GM19023 (cell line): ENCODE measurements around the gene ANKRD12.

Experiments
- ATAC-seq: cut with Tn5 transposase; IDR thresholded peaks from one replicate; pipeline ENCODE4 v1.9.1; 2021; ENCODE audit warnings: mild to moderate bottlenecking, moderate library complexity; ENCODE audit not compliant: unreplicated experiment

The ANKRD12 gene

DNA sequence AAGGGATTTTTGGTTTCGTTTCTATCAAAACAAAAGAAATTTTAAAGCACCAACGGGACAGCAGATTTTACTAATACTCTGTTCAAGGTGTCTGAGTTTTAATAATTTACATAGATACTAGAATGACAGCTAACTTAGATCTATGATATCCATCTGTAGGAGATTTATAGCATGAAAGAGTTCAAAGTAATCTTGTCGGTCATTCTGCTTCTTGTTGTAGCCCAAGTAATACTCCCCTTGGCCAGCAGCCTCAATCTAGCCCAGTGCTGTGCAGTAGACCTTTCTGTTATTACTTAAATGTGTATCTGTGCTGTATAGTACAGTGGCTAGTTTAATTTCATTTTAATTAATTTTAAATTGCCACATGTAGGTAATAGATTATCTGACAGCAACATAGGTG is 44.7 kb downstream of the ANKRD12 start:
- ATAC-seq: no peak

DNA sequence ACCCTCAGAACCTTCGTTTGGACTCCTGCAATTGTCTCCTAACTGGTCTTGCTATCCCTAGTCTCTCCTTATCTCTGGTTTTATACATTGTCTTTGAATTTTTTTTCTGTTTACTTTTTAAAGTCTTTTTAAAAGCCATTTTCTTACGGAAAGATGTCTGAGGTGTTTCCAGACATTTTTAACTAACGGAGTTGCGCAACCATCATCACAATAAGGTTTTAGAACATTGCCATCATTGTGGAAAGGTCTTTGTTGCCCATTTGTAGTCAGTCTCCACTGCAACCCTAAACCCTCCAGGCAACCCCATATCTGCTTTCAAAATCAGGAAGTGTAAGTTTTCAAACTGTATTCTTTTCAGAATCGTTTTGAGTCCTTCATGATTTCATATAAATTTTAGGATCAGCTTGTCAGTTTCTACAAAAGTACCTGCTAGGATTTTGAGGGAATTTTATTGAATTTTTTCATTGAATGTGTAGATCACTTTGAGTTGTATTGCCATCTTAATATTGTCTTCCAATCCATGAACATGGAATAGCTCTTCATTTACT is 46.3 kb downstream of the ANKRD12 start:
- ATAC-seq: no peak

DNA sequence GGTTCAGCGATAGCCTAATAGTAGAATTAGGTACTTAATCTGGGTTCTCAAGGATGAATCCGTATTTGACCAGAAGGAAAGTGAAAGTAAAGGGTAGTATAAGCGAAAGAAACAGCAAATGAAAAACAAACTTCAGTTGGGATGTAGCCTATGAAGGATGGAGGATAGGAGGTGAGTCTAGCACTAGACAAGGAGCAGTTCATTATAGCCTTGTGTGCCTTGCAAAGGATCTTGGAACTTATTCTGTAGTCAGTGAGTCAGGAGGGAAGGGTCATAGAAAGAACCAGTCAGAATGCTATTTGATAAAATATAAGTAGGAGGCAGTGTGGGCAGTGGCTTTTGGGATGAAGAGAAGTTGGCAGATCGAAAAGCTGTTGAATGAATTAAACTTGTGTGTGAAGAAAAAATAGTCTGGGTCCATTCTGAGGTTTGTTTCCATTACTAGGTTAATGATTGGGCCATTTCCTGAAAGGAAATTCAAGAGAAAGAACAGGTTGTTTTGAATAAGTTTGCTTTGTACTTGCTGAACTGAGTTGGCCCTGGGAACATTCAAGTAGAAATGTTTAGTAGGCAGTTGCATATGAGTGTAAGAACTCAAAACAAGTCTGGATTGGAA is 48.5 kb downstream of the ANKRD12 start:
- no peak for ATAC-seq

DNA sequence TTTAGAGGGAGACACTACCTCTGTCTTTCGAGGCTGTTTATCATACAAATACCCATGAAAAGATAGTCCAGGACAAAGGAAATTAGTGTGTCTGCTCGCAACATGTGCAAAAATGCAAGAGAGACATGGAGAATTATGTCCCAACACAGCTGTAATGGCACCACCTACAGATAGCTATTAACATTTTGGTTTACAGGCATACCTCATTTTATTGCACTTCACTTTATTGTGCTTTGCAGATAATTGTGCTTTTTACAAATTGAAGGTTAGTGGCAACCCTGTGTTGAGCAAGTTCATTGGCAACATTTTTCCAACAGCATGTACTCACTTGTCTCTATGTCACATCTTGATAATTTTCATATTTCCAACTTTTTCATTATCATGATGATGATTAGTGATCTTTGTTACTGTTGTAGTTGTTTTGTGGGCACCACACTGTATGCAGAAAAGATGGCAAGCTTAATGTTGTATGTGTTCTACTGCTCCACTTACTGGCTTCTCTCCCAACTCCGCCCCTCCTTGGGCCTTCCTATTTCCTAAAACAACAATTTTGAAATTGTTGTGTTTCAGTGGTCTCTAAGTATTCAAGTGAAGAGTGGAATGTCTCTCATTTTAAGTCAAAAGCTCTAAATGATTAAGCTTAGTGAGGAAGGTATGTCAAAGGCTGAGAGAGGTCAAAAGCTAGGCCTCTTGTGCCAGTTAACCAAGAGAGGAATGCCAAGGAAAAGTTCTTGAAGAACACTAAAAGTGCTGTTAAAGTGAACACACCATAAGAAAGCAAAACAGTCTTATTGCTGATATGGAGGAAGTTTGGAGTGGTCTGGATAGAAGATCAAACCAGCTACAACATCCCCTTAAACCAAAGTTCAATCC is 52.0 kb downstream of the ANKRD12 start:
- ATAC-seq: no peak

DNA sequence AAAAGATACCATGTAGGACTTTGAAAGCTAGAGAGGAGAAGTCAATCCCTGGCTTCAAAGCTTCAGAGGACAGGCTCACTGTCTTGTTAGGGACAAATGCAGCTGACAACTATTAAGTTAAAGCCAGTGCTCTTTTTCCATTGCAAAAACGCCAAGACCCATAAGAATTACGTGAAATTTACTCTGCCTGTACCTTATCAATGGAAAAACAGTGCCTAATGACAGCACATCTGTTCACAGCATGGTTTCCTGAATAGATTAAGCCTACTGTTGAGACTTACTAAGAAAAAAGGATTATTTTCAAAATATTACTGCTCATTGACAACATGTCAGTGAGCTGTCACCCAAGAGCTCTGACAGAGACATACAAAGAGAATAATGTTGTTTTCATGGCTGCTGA is 52.9 kb downstream of the ANKRD12 start:
- ATAC-seq: no peak

DNA sequence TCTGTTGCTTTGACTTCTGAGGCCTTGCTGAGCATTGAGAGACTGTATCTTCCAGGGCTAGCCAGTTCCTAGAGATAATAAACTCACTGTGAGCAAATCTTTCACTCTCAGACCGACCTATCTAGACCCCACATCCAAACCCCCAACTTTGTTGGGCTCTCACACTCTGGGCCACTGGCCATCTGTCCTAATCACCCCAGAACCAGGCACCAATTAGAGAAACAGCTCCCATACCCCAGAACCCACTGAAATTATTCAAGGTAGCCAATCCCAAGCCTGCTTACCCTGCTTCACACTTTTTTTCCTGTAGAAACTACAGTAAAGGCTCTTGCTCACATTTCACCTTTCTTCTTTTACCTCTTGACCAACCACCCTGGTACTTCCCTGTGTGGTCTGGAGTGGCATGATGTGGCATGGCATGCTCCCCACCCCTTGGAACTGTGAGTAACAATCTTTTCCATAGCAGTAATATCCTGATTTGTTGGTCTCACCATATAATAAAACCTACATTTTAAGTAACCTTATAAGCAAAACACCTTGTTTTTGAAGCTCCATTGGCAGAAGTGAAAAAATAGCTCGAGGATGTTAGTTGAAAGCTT is 55.2 kb downstream of the ANKRD12 start:
- ATAC-seq: no peak

DNA sequence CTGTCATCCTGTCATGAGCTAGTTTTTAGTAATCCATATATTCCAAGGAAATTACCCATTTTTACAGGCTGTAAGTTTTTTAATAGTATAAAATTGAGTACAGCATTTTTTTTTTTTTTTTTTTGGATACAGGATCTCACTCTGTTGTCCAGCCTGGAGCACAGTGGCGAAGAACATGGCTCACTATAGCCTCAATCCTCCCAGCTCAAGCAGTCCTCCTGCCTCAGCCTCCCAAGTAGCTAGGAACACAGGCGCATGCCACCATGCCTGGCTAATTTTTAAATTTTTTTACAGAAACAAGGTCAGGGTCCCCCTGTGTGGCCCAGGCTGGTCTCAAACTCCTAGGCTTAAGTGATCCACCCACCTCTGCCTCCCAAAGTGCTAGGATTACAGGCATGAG is 56.5 kb downstream of the ANKRD12 start:
- no peak for ATAC-seq

DNA sequence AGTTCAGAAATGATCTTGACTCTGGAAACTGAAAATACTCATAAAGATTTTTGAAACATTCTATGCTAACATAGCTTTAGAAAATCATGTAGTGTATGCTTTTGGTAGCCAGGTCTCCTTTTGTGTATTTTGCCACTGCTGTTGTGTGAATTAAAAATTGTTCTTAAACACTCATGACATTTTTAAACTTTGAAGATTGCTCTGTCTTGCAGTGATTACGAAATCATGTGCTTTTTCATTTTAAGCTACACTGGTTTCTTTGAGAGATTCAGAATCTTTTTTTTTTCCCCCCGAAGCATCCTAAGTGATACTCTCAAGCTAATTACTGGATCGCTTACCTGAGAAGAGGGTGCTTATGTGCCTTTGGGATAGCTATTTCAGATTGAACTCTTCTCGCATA is 60.0 kb downstream of the ANKRD12 start:
- ATAC-seq: no peak

DNA sequence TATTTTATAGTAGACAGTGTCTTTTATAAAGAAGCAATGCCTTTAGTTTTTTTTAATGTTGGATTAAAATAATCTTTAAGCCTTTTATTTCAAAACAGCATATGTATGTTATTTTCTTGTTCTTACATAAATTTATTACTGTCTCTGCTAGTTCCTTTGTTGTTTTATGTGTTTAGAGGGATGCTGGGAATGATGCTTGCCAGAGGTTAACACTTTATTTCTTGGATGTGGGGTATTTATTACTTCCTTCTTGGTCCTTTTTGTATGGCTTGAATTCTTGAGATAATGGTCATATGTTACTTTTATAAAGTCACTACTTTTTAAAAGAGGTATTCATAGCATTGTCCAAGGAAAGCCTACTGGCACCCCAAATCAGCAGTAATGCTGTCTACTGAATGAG is 63.1 kb downstream of the ANKRD12 start:
- ATAC-seq: no peak

DNA sequence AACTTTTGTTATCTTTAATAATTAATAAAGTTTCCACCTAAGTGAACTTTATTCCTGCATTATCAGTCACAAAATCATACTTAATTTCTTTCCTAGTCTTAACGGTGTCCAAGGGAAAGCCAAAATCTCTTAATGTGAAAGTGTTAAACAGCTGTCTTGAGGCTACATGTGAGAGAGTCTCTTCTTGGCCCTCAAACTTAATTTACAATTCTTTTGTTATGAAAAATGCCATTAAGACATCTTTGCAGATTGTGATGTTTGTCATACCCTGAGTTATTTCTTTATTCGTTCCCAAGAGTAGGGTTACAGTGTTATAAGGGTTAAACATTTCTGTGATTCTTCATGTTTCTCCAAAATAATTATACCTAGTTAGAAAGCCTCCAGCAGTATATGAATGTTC is 64.6 kb downstream of the ANKRD12 start:
- no peak for ATAC-seq

DNA sequence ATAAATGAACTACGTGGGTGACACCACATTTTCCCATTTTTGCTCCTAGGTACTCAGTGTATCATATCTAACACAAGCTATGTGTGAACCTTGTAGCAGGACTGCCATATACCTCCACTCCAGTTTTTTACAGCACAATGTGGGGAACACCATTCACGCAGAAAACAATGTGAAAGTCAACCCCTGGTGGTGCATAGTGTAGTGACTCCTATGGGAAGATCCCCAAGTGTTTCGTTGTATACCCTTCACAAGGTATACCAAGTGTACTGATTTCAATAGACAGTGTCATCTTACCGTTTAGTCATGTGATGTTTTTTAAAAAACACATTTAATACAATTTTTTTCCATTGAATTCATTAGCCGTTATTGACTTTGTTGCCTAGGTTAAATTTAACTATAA is 68.1 kb downstream of the ANKRD12 start:
- no peak for ATAC-seq

DNA sequence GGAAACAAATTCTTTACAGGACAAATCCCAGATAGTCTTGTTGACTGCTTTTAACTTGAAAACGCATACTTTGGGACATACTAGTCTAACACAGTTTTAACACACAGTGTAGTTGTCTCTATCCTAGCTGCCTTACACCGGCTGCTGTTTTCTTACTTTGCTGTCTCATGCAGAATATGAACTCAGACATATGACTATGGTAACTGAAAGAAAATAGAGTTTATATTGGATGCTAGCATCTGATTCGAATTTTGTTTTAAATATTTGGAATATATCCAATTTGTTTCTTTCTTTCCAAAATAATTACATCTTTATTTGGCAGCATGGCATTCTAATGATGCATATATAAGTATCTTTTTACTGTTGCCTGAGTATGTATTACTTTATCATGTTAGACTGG is 69.8 kb downstream of the ANKRD12 start:
- ATAC-seq: no peak

DNA sequence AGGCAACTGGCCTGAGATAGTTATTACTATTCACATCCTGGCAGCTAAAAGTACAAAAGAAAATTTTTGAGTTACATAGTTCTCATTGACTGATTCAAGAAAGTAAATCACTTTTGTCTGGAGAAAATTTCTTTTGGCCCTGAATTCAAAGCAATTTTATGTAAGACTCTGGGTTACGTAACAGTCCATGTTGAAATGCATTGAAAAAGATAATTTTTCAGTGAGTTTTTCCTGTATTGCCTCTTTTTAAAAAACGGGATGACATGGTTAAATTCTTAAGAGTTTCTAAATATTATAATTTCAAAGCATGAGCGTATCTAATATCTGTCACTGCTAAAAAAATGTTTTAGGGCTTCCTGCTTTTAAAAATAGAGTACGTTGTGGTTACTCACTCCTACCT is 72.7 kb downstream of the ANKRD12 start:
- no peak for ATAC-seq

DNA sequence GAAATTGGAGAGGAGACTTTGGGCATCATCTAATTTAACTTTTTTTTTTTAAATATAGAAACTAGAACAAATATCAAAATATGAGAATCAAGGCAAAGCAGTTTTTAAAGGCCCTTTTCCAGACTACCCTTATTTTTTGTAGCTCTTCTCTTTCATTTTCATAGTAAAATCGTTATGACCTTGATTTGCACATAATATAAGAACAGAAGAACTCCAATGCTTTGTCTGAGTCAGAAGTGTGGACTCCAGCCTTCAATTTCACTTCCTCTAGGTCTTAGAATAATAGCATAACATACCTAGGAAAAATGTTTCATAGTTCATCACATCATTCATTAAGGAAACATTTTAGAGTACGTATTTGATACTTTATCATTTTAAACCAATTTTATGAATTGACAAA is 74.4 kb downstream of the ANKRD12 start:
- ATAC-seq: no peak

DNA sequence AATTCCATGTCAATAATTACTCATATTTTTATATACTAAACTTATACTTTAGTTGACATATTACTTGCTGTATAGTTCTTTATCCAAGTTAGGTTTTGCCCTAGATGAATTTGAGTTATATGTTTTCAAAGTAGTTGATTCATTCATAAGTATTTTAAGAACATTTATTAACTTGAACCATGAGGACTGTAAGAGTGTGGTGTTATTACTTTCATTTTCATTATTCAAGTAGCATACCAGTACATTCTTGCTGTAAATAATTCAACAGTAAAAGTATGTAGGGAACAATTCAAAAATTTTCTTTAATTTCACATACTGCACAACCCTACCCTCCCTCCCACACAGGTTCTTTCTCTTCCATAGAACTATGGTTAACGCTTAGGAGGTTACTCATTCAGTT is 75.4 kb downstream of the ANKRD12 start:
- no peak for ATAC-seq

DNA sequence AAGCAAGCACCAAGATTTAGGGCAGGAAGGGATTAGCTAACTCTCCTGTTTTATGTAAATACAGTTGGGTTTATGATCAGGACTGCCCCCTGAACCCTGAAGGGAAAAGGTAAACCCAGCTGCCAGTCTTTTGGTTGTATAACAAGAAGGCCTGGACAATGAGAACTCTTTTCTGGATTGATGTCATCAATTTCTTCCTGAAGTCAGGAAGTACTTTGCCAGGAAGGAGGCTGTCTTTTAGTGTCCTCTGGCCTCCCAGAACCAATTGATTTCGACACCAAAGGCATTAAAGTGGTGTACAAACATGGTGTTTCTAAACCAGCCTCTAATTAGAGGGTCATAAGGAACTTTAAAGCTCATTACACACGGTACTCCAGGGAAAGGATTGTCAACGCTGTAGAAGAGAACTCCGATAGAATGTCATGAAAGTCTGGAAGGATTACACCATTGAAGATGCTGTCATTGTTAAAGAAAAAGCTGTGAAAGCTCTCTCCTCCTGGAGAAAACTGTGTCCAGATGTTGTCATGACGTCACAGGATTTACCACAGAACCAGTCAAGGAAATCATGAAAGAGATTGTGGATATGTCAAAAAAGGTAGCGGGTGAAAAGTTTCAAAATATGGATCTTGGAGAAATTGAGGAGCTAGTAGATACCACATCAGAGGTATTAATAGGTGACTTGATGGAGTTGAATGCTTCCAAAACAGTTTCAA is 78.8 kb downstream of the ANKRD12 start:
- ATAC-seq: no peak

DNA sequence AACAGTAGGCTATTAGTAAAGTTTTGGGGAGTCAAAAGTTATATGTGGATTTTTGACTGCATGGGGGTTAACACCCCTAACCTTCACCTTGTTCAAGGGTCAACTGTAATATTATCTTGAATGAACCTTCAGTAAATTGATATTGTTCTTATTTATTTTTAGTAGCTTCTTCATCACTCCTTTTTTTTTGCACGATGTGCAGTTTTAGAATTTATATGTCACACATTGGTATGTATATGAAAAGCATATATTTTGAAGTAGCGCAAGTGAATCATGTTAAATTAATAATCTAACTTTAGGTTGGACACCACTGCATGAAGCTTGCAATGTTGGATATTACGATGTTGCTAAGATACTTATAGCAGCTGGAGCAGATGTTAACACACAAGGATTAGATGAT is 79.9 kb downstream of the ANKRD12 start:
- ATAC-seq: no peak

DNA sequence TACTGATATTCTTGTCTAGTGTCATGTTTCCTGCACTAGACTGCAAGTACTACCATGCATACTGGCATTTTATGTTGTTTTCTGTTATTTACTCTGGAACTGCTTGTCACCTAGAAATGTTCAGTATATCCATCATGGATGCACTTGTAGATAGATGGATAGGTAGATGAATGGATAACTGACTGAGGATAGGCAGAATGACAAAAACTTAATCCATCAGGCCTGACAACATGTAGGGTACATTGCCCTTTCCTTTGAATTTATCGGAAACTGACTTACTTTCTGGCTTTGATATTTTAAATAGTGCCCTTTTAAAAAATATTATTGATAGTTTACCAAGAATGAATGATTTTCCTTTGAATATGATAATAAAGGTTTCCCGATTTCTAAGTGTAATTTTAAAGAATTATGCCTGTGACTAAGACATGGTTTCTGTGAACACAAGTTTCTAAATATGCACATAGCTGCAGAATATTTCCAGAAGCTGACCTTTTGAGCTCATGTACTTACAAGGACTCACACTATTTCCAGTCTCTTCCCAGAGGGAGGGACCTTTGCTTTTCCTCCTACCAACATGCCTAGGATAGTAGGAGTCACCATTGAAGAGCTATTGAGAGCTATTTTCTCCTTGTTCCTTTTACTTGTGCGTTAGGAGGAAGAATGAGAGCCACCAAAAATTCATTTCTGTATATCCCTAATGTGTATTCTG is 81.3 kb downstream of the ANKRD12 start:
- no peak for ATAC-seq

DNA sequence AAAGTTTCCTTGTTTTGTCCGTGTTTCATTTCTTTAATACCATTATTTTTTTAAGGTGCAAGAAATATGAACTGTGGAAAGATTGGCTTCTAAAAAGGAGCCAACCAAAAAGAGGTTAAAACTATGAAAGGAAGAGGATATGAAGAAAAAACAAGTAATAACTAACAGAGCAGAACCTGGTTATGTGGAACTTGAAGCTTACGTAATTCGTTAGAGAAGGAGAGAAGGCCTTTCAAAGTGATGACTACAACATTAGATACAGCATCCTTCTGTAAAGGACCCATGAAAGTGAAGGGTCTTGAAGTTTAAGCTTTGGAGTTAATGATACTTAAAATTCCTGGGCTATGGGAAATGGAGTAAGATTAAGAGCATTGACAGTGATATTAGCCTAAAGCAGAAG is 84.5 kb downstream of the ANKRD12 start:
- no peak for ATAC-seq

DNA sequence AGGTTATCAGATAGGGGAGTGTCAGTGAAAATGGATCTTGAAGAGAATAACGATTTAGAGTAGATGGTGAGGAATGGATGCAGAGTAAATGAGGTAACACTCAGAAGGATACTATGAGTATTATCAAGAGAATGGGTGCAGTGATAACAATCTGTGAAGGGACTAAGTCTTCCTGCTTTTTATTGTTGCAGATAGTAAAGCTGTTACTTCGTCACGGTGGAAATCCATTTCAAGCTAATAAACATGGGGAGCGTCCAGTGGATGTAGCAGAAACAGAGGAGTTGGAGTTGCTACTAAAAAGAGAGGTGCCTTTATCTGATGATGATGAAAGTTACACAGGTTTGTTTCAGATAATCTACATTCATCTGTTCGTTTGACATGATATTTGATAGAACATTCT is 85.1 kb downstream of the ANKRD12 start:
- no peak for ATAC-seq

DNA sequence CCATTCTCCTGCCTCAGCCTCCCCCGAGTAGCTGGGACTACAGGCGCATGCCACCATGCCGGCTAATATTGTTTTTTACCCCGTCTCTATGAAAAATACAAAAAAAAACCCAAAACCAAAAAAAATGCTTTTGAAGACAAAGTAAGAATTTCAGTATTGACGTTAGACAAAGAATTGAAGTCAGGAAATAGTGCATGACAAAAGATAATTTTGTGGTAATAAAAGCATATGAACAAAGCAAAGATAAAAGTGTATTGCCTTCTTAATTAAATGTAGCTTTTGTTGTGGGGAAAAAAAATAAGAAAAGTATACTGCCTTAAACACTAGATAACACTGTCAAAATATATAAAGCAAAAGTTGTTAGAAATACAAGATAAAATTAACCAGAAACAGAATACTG is 86.8 kb downstream of the ANKRD12 start:
- no peak for ATAC-seq
